Stomach (tissue), 9 donors: ENCODE measurements around the gene POLR1H. TPM values are rescaled to one million over a fixed set of nuclear protein-coding genes. Genes with fewer than 3 reads are reported as not detected.

Source experiments
- DNase-seq, 2 donors: peaks; one replicate each; pipeline versions ENCODE4 v3.0.0 to v3.0.0-alpha.2; 2013 to 2019
- H3K27ac ChIP-seq, 5 donors: fragments of 200-600 bp in 4 of 5; sonication (generic) in 4 of 5; one replicate each; pipeline ENCODE4 v1.5.1; 2013 to 2019; ENCODE audit warnings: mild to moderate bottlenecking in 1 of 5, moderate library complexity in 1 of 5
- H3K27me3 ChIP-seq, 3 donors: fragments of 200-600 bp; sonication (generic); one replicate each; pipeline ENCODE4 v1.5.1; 2017 to 2019; ENCODE audit warnings: mixed run types in 1 of 3
- H3K36me3 ChIP-seq, 4 donors: fragments of 200-600 bp; sonication (generic); 1 replicate in 3 of 4; 2 replicates in 1 of 4; pipeline ENCODE4 v1.5.1; 2016 to 2019
- H3K4me1 ChIP-seq, 4 donors: fragments of 200-600 bp; sonication (generic); one replicate each; pipeline ENCODE4 v1.5.1; 2016 to 2019
- H3K4me3 ChIP-seq, 4 donors: fragments of 200-600 bp; sonication (generic) in 3 of 4; one replicate each; pipeline ENCODE4 v1.5.1; 2016 to 2019; ENCODE audit warnings: mild to moderate bottlenecking in 1 of 4
- H3K9me3 ChIP-seq, 4 donors: fragments of 200-600 bp; sonication (generic); one replicate each; pipeline ENCODE4 v1.5.1; 2016 to 2019
- EP300 ChIP-seq: sonication (generic); formaldehyde crosslinking; IDR thresholded peaks from one replicate; pipeline ENCODE4 v1.6.1; 2017; ENCODE audit warnings: antibody characterized with exemption
- POLR2A ChIP-seq, 4 donors: fragments of 450-650 bp; IDR thresholded peaks; one replicate each; pipeline ENCODE4 v1.6.1; 2016; ENCODE audit warnings: antibody characterized with exemption in 4 of 4, control low read depth in 2 of 4, mild to moderate bottlenecking in 1 of 4, moderate library complexity in 1 of 4
- POLR2AphosphoS5 ChIP-seq, 3 donors: sonication (generic); formaldehyde crosslinking; IDR thresholded peaks; one replicate each; pipeline ENCODE4 v1.6.1; 2016; ENCODE audit warnings: antibody characterized with exemption in 3 of 3
- WGBS, 5 donors: extraction: QIAGEN DNeasy Blood & Tissue Kit in 3 of 5; methylation state at CpG; one replicate each; pipeline versions ENCODE4 v1.1.5 to v1.1.7; 2013 to 2018; 5-methylcytosine and 5-hydroxymethylcytosine counted together
- intact Hi-C: fragments of 100-400 bp; cut with DNase I; formaldehyde crosslinking; loops from one replicate; pipeline ENCODE4 v1.15.1; 2023; ENCODE audit warnings: low total_unique reads
- polyA plus RNA-seq, 3 donors: library from polyadenylated mRNA; stranded (reverse); fragments of 200-250 nt; gene quantifications; one replicate each; pipeline ENCODE4 v1.2.3, GENCODE V29; 2013
- small RNA-seq, 4 donors: library from RNA; depleted of rRNA; stranded (forward); fragments of <200 nt; gene quantifications; one replicate each; pipeline ENCODE3, GENCODE V24; 2016
- total RNA-seq, 5 donors: library from RNA; depleted of rRNA; stranded (reverse); fragments of >200 nt; gene quantifications; one replicate each; pipeline versions ENCODE4 v1.1.0 to v1.2.3, GENCODE V29; 2014 to 2016
- TF ChIP-seq, protein P1 (sequence below), 7 experiments: fragments of 450-650 bp in 4 of 7; fragments of 200-600 bp in 3 of 7; sonication (generic) in 3 of 7; IDR thresholded peaks; one replicate each; pipeline ENCODE4 v1.5.1; 2016 to 2019; ENCODE audit warnings: antibody characterized with exemption in 7 of 7, control low read depth in 2 of 7, mild to moderate bottlenecking in 1 of 7
- donor health status: healthy with polysubstance abuse.
- donor health status: Bipolar disorder and iron deficiency.
- donor health status: healthy.

POLR1H gene
- total and polyA plus RNA-seq, 8 donors, result 4.1 to 65.1 (median 34.1) TPM

- peak overlapping the region in 3 of 5 donors; percentile 36 to 69 (median 60) for H3K27ac ChIP-seq
- H3K4me3 ChIP-seq, result peak overlapping the region in 2 of 4 donors; percentile 18 to 32
- intact Hi-C loops, result no loop called here
- H3K4me1 ChIP-seq, result peaks cover 0 to 6% (median 0%) of the 10 kb centered on the region in 4 donors
- no peaks in the 10 kb centered on the region for H3K9me3 ChIP-seq
- TF ChIP-seq, protein P1, sequence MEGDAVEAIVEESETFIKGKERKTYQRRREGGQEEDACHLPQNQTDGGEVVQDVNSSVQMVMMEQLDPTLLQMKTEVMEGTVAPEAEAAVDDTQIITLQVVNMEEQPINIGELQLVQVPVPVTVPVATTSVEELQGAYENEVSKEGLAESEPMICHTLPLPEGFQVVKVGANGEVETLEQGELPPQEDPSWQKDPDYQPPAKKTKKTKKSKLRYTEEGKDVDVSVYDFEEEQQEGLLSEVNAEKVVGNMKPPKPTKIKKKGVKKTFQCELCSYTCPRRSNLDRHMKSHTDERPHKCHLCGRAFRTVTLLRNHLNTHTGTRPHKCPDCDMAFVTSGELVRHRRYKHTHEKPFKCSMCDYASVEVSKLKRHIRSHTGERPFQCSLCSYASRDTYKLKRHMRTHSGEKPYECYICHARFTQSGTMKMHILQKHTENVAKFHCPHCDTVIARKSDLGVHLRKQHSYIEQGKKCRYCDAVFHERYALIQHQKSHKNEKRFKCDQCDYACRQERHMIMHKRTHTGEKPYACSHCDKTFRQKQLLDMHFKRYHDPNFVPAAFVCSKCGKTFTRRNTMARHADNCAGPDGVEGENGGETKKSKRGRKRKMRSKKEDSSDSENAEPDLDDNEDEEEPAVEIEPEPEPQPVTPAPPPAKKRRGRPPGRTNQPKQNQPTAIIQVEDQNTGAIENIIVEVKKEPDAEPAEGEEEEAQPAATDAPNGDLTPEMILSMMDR (IDR thresholded peaks at IDR 0.05), result no peak
- TF ChIP-seq POLR2AphosphoS5 (IDR thresholded peaks at IDR 0.05) (no peak), POLR2A (IDR thresholded peaks at IDR 0.05) (no peak), EP300 (no peak)
- WGBS, 5 donors, result 61 to 74% (median 72%) methylated on average over 10 of the region's 10 CpGs
- H3K36me3 ChIP-seq, result no peaks in the 10 kb centered on the region
- peaks cover 0 to 80% (median 13%) of the 10 kb centered on the region in 3 donors for H3K27me3 ChIP-seq
- DNase-seq, result no peak
Observed at GRCh38 chr6:30112402-30112994, 51.4 kb downstream of the POLR1H start.

GRCh38 chr6:30113003-30113759, 52.1 kb downstream of the POLR1H start, which contains the start of gene TRIM31:
TSS of gene TRIM31 (minus strand) at chr6:30113090. CDS start at chr6:30112805, 285 bp downstream.
- WGBS, 5 donors, result 46 to 67% (median 58%) methylated on average over 3 of the region's 3 CpGs
- peaks cover 0 to 81% (median 13%) of the 10 kb centered on the region in 3 donors for H3K27me3 ChIP-seq
- intact Hi-C loops, result no loop called here
- H3K4me3 ChIP-seq, result peak within 1 kb of the TSS in 2 of 4 donors; percentile 18 to 32
- H3K36me3 ChIP-seq, result no peaks in the 10 kb centered on the region
- no peaks in the 10 kb centered on the region for H3K9me3 ChIP-seq
- TF ChIP-seq POLR2A (IDR thresholded peaks at IDR 0.05) (no peak), EP300 (no peak), POLR2AphosphoS5 (IDR thresholded peaks at IDR 0.05) (no peak)
- TF ChIP-seq, protein P1 (IDR thresholded peaks at IDR 0.05), result no peak
- DNase-seq, result peak in 1 of 2 donors; percentile 49
- H3K4me1 ChIP-seq, result peaks cover 0 to 6% (median 0%) of the 10 kb centered on the region in 4 donors
- peak within 1 kb of the TSS in 3 of 5 donors; percentile 36 to 69 (median 60) for H3K27ac ChIP-seq

GRCh38 chr6:30113841-30114240, 52.8 kb downstream of the POLR1H start:
- Histone ChIP-seq H3K9me3 (no peaks in the 10 kb centered on the region), H3K4me1 (peaks cover 0 to 6% (median 0%) of the 10 kb centered on the region in 4 donors), H3K27ac (peak overlapping the region in 2 of 5 donors; percentile 60 to 69), H3K36me3 (no peaks in the 10 kb centered on the region), H3K4me3 (no peak overlapping the region), H3K27me3 (peaks cover 0 to 76% (median 13%) of the 10 kb centered on the region in 3 donors)
- TF ChIP-seq POLR2A (IDR thresholded peaks at IDR 0.05) (no peak), POLR2AphosphoS5 (IDR thresholded peaks at IDR 0.05) (no peak), EP300 (no peak)
- TF ChIP-seq, protein P1 (IDR thresholded peaks at IDR 0.05), result no peak
- 39 to 56% (median 51%) methylated on average over 1 of the region's 1 CpG for WGBS, 5 donors
- intact Hi-C loops, result no loop called here
- DNase-seq, result no peak

Small RNAs within 50 kb of the gene (small RNA-seq; reads per million reads assigned to genes)
- gene RF02218 (0 reads per million in 4 donors), gene RF02219 (0 reads per million in 4 donors), gene RF02220 (0 reads per million in 4 donors)

Other genes starting within 250 kb of the POLR1H start
- gene HLA-G, start 233.4 kb upstream of the POLR1H start, total RNA-seq, result not detected
- 1 to 10 TPM in 1 of 3 donors, under 1 TPM in 1, not detected in 1; 0.10 to 3.6 TPM for gene HLA-G, start 233.4 kb upstream of the POLR1H start, polyA plus RNA-seq
- 100 to 1,000 TPM; 290 to 910 (median 313) TPM for gene HLA-A, start 118.7 kb upstream of the POLR1H start, total RNA-seq
- 100 to 1,000 TPM; 142 to 628 (median 276) TPM for gene HLA-A, start 118.7 kb upstream of the POLR1H start, polyA plus RNA-seq
- gene PPP1R11, start 5.9 kb downstream of the POLR1H start, total RNA-seq, result 100 to 1,000 TPM in 1 of 5 donors, 10 to 100 TPM in 3, 1 to 10 TPM in 1; 1.2 to 141 (median 30.4) TPM
- gene PPP1R11, start 5.9 kb downstream of the POLR1H start, polyA plus RNA-seq, result 100 to 1,000 TPM in 1 of 3 donors, 10 to 100 TPM in 2; 67.8 to 106 (median 69.7) TPM
- gene RNF39, start 14.5 kb downstream of the POLR1H start, total RNA-seq, result 10 to 100 TPM in 1 of 5 donors, 1 to 10 TPM in 1, under 1 TPM in 1, not detected in 2; 0.18 to 13.5 (median 7.1) TPM
- 1 to 10 TPM; 2.4 to 3.4 (median 3.2) TPM for gene RNF39, start 14.5 kb downstream of the POLR1H start, polyA plus RNA-seq
- 10 to 100 TPM in 2 of 5 donors, 1 to 10 TPM in 1, not detected in 2; 4.6 to 12.3 (median 11.0) TPM for gene TRIM31, start 51.8 kb downstream of the POLR1H start, total RNA-seq
- 10 to 100 TPM in 1 of 3 donors, 1 to 10 TPM in 2; 1.2 to 52.2 (median 4.3) TPM for gene TRIM31, start 51.8 kb downstream of the POLR1H start, polyA plus RNA-seq
- not detected for gene TRIM40, start 74.9 kb downstream of the POLR1H start, total RNA-seq
- gene TRIM40, start 74.9 kb downstream of the POLR1H start, polyA plus RNA-seq, result not detected
- gene TRIM10, start 99.9 kb downstream of the POLR1H start, total RNA-seq, result 1 to 10 TPM in 1 of 5 donors, under 1 TPM in 2, not detected in 2; 0.37 to 2.3 (median 0.58) TPM
- not detected for gene TRIM10, start 99.9 kb downstream of the POLR1H start, polyA plus RNA-seq
- gene TRIM15, start 102.3 kb downstream of the POLR1H start, total RNA-seq, result 10 to 100 TPM in 1 of 5 donors, not detected in 4; 24.6 TPM
- gene TRIM15, start 102.3 kb downstream of the POLR1H start, polyA plus RNA-seq, result under 1 TPM in 1 of 3 donors, not detected in 2; 0.13 TPM
- gene TRIM26, start 152.1 kb downstream of the POLR1H start, total RNA-seq, result 10 to 100 TPM; 28.3 to 53.9 (median 38.8) TPM
- 10 to 100 TPM; 25.1 to 30.5 (median 30.2) TPM for gene TRIM26, start 152.1 kb downstream of the POLR1H start, polyA plus RNA-seq